Cardiac muscle cell (in vitro differentiated cells and primary cell): ENCODE results near the gene ACOT7. TPM values are rescaled to one million over a fixed set of nuclear protein-coding genes. Genes with fewer than 3 reads are reported as not detected.

Experiments
- DNase-seq, 2 donors: peaks; one replicate each; pipeline versions ENCODE4 v3.0.0 to v3.0.0-alpha.2; 2010 to 2017; ENCODE audit warnings: low read depth in 1 of 2, low spot score in 1 of 2
- H3K27ac ChIP-seq: fragments of 200-600 bp; sonication (generic); 2 replicates; pipeline ENCODE4 v1.5.1; 2016
- H3K27me3 ChIP-seq: fragments of 200-600 bp; sonication (generic); 2 replicates; pipeline ENCODE4 v1.6.0; 2016; ENCODE audit warnings: control low read depth
- H3K36me3 ChIP-seq: fragments of 200-600 bp; sonication (generic); 2 replicates; pipeline ENCODE4 v1.5.1; 2016; ENCODE audit warnings: control low read depth
- H3K4me1 ChIP-seq: fragments of 200-600 bp; sonication (generic); 2 replicates; pipeline ENCODE4 v1.8.1; 2017; ENCODE audit warnings: low read depth, mild to moderate bottlenecking, mixed run types
- H3K4me3 ChIP-seq: fragments of 200-600 bp; sonication (generic); 2 replicates; pipeline ENCODE4 v1.5.1; 2016; ENCODE audit warnings: mild to moderate bottlenecking
- H3K9me3 ChIP-seq: fragments of 200-600 bp; sonication (generic); 2 replicates; pipeline ENCODE4 v1.5.1; 2017; ENCODE audit warnings: low read depth, mild to moderate bottlenecking, control low read depth
- polyA plus RNA-seq: library from polyadenylated mRNA; unstranded; fragments of >200 nt; fragmentation: Nextera tagmentation; extraction: Ambion mirVana; gene quantifications from 2 replicates; pipeline ENCODE4 v1.2.1, GENCODE V29; 2016
- total RNA-seq: library from RNA; depleted of rRNA; stranded (reverse); fragments of >200 nt; gene quantifications from 2 replicates; pipeline ENCODE4 v1.2.3, GENCODE V29; 2016
- TF ChIP-seq, protein P1 (sequence below): IDR thresholded peaks from 2 replicates; pipeline ENCODE4 v1.5.1; 2012; ENCODE audit warnings: low read depth, mild to moderate bottlenecking, low read length

The ACOT7 gene
- total and polyA plus RNA-seq, 2 experiments from 2014 or later: 11.8 to 51.2 TPM

- Histone ChIP-seq H3K36me3 (no peaks in the 10 kb centered on the region), H3K4me3 (no peak overlapping the region), H3K27me3 (no peaks in the 10 kb centered on the region), H3K4me1 (no peaks in the 10 kb centered on the region), H3K9me3 (no peaks in the 10 kb centered on the region), H3K27ac (no peak overlapping the region)
- TF ChIP-seq, protein P1, sequence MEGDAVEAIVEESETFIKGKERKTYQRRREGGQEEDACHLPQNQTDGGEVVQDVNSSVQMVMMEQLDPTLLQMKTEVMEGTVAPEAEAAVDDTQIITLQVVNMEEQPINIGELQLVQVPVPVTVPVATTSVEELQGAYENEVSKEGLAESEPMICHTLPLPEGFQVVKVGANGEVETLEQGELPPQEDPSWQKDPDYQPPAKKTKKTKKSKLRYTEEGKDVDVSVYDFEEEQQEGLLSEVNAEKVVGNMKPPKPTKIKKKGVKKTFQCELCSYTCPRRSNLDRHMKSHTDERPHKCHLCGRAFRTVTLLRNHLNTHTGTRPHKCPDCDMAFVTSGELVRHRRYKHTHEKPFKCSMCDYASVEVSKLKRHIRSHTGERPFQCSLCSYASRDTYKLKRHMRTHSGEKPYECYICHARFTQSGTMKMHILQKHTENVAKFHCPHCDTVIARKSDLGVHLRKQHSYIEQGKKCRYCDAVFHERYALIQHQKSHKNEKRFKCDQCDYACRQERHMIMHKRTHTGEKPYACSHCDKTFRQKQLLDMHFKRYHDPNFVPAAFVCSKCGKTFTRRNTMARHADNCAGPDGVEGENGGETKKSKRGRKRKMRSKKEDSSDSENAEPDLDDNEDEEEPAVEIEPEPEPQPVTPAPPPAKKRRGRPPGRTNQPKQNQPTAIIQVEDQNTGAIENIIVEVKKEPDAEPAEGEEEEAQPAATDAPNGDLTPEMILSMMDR: no peak
- DNase-seq: no peak
Observed at GRCh38 chr1:6298940-6299465, 94.6 kb downstream of the ACOT7 start.

DNA sequence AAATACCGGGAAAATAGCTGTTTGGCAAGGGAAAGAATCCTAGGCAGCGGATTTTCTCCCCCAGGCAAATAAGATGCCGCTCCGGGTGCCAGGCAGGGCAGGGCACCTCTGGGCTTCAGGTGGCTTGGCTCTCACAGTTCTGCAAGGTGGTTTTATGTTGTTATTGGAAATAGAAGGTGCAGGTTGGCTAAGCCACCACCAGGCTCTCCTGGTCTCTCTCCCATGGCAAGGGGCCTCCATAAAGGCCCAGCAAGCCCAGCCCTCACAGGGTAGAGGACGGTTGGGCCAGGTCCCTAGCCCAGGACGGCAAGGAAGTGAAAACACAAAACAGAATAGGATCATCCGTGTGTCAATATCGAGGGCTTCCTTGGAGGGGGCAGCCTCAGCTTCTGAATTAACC lies 95.0 kb downstream of the ACOT7 start:
- no peaks in the 10 kb centered on the region for H3K9me3 ChIP-seq
- H3K4me1 ChIP-seq: no peaks in the 10 kb centered on the region
- TF ChIP-seq, protein P1: no peak
- no peak overlapping the region for H3K4me3 ChIP-seq
- no peak for DNase-seq
- no peaks in the 10 kb centered on the region for H3K36me3 ChIP-seq
- H3K27me3 ChIP-seq: no peaks in the 10 kb centered on the region
- no peak overlapping the region for H3K27ac ChIP-seq

DNA sequence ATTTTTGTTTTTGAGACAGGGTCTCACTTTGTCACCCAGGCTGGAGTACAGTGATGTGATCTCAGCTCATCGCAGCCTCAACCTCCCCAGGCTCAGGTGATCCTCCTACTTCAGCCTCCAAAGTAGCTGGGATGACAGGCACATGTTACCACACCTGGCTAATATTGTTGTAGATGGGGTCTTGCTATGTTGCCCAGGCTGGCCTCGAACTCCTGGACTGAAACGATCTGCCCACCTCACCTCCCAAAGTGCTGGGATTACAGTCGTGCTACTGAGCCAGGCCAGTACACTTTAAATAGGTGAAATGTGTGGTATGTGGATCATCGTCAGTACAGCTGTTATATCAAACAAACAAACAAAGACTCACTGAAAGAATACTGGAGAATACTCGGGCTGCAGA lies 97.7 kb downstream of the ACOT7 start:
- Histone ChIP-seq H3K4me3 (no peak overlapping the region), H3K27ac (no peak overlapping the region), H3K27me3 (no peaks in the 10 kb centered on the region), H3K9me3 (no peaks in the 10 kb centered on the region), H3K4me1 (no peaks in the 10 kb centered on the region), H3K36me3 (no peaks in the 10 kb centered on the region)
- TF ChIP-seq, protein P1: no peak
- no peak for DNase-seq

GRCh38 chr1:6294890-6295556 lies 98.5 kb downstream of the ACOT7 start:
- H3K36me3 ChIP-seq: no peaks in the 10 kb centered on the region
- TF ChIP-seq, protein P1: no peak
- peaks cover 4% of the 10 kb centered on the region for H3K4me1 ChIP-seq
- no peak for DNase-seq
- no peak overlapping the region for H3K4me3 ChIP-seq
- no peaks in the 10 kb centered on the region for H3K27me3 ChIP-seq
- H3K27ac ChIP-seq: no peak overlapping the region
- no peaks in the 10 kb centered on the region for H3K9me3 ChIP-seq

DNA sequence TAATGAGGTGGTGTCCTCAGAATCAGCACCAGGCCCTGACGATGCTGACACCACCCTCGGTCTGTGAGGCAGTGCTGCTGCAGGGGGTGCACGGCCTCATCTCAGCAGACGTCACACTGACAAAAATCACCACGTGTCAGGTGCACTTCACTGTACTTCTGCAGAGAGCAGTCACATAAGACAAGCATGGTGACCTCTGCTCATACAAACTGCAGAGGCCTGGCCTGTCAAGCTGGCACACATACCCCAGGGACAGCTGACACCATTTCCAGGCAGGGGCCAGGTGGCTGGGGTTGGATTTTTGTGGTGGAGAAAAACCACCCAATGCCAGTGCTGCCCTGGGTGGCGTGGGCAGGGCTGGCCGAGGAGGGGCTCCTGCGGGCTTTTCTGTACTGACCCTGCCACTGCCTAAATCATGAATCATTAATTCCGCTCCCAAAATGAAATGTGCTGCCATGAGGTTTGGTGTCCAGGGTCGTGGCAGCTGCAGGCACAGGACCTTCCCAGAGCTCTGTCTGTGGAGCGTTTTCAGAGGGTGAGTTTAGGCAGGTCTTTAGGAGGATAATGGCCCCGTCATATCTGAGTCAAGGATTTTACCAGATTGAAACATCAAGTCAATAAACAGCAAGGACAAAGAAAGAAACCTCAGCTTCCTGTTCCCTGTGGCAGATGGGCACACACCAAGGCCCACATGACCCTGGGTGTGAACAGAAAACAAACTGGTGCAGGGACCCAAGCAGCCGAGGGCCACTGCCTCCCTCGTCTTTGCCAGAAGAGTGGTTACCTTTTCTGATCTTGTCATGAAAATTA lies 99.3 kb downstream of the ACOT7 start:
- H3K4me3 ChIP-seq: no peak overlapping the region
- no peak for DNase-seq
- H3K9me3 ChIP-seq: no peaks in the 10 kb centered on the region
- H3K36me3 ChIP-seq: no peaks in the 10 kb centered on the region
- H3K27me3 ChIP-seq: no peaks in the 10 kb centered on the region
- no peak overlapping the region for H3K27ac ChIP-seq
- TF ChIP-seq, protein P1: no peak
- peaks cover 4% of the 10 kb centered on the region for H3K4me1 ChIP-seq
